ENCODE data around the gene WFS1. TPM values are rescaled to one million over a fixed set of nuclear protein-coding genes. Genes with fewer than 3 reads are reported as not detected.

Gene WFS1
- total RNA-seq, 1 donor from 2014 or later = 91.8 TPM

- DNase-seq (ENCODE audit: extremely low spot score in 2 of 2) = no peak
- H3K27ac ChIP-seq = no peak overlapping the region
- no peak overlapping the region for H3K4me3 ChIP-seq
- H3K27me3 ChIP-seq = no peaks in the 10 kb centered on the region
- intact Hi-C loops (cut with DNase I) = no loop called here
- TF ChIP-seq, protein P1, sequence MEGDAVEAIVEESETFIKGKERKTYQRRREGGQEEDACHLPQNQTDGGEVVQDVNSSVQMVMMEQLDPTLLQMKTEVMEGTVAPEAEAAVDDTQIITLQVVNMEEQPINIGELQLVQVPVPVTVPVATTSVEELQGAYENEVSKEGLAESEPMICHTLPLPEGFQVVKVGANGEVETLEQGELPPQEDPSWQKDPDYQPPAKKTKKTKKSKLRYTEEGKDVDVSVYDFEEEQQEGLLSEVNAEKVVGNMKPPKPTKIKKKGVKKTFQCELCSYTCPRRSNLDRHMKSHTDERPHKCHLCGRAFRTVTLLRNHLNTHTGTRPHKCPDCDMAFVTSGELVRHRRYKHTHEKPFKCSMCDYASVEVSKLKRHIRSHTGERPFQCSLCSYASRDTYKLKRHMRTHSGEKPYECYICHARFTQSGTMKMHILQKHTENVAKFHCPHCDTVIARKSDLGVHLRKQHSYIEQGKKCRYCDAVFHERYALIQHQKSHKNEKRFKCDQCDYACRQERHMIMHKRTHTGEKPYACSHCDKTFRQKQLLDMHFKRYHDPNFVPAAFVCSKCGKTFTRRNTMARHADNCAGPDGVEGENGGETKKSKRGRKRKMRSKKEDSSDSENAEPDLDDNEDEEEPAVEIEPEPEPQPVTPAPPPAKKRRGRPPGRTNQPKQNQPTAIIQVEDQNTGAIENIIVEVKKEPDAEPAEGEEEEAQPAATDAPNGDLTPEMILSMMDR (IDR thresholded peaks at IDR 0.05) = no peak
- no peak for TF ChIP-seq POLR2AphosphoS5 (IDR thresholded peaks at IDR 0.05; ENCODE audit: insufficient read depth in 1 of 2, low read depth in 1 of 2)
- TF ChIP-seq POLR2A (IDR thresholded peaks at IDR 0.05) = no peak
- H3K9me3 ChIP-seq = no peaks in the 10 kb centered on the region
- H3K36me3 ChIP-seq = no peaks in the 10 kb centered on the region
- H3K4me1 ChIP-seq = no peaks in the 10 kb centered on the region
Measured at GRCh38 chr4:6350646-6351045, 81.0 kb downstream of the WFS1 start.

GRCh38 chr4:6351246-6352000 is 81.8 kb downstream of the WFS1 start:
- Histone ChIP-seq H3K27me3 (no peaks in the 10 kb centered on the region), H3K4me3 (no peak overlapping the region), H3K36me3 (no peaks in the 10 kb centered on the region), H3K9me3 (no peaks in the 10 kb centered on the region), H3K27ac (no peak overlapping the region), H3K4me1 (no peaks in the 10 kb centered on the region)
- TF ChIP-seq POLR2AphosphoS5 (IDR thresholded peaks at IDR 0.05; ENCODE audit: insufficient read depth in 1 of 2, low read depth in 1 of 2) = no peak
- TF ChIP-seq, protein P1 (IDR thresholded peaks at IDR 0.05) = no peak
- no peak for TF ChIP-seq POLR2A (IDR thresholded peaks at IDR 0.05)
- intact Hi-C loops (cut with DNase I) = no loop called here
- no peak for DNase-seq (ENCODE audit: extremely low spot score in 2 of 2)

DNA sequence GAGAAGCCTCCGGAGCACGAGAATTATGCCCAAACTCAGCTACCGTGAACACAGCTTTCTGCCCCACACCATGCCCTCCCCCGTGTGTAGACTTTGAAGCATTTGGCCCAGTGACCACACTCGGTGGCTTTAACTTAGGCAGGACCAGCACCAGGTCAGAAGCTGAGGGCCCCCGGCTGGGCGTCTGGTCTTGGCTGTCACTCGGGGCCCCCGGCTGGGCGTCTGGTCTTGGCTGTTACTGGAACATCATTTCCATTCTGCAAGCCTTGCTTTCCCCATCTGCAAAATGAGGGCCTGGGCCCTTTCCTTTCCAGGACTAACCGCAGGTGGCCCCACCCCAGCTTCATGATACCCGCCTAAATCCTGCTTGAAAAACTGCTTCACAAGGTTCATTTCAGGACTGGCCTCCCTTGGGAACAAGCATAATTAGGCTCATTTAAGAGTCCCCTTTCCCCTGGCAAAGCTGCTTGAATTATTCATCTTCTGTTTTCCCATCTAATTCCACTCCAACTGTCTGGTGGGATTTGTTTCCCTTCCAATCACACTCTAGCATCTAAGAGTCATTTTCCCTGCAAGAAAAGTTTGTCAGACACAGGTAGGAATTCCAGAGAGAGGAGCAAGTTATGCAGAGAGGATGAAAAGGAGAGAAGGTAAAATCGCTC is 82.5 kb downstream of the WFS1 start:
- Histone ChIP-seq H3K4me3 (no peak overlapping the region), H3K4me1 (no peaks in the 10 kb centered on the region), H3K36me3 (no peaks in the 10 kb centered on the region), H3K9me3 (no peaks in the 10 kb centered on the region), H3K27me3 (no peaks in the 10 kb centered on the region), H3K27ac (no peak overlapping the region)
- DNase-seq (ENCODE audit: extremely low spot score in 2 of 2) = no peak
- TF ChIP-seq POLR2AphosphoS5 (IDR thresholded peaks at IDR 0.05; ENCODE audit: insufficient read depth in 1 of 2, low read depth in 1 of 2) = no peak
- TF ChIP-seq POLR2A (IDR thresholded peaks at IDR 0.05) = no peak
- TF ChIP-seq, protein P1 (IDR thresholded peaks at IDR 0.05) = no peak
- intact Hi-C loops (cut with DNase I) = no loop called here

Other genes starting within 250 kb of the WFS1 start
- 5.2 TPM for gene JAKMIP1, start 69.3 kb upstream of the WFS1 start, total RNA-seq
- gene PPP2R2C, start 202.8 kb downstream of the WFS1 start, total RNA-seq = 17.2 TPM